Spleen (tissue), 11 donors: ENCODE data around the gene TMEM38B. TPM values are rescaled to one million over a fixed set of nuclear protein-coding genes. Genes with fewer than 3 reads are reported as not detected.

Experiments used
- DNase-seq: peaks from one replicate; pipeline ENCODE4 v3.0.0-alpha.2; 2020
- H3K27ac ChIP-seq, 8 donors: fragments of 200-600 bp; sonication (generic) in 7 of 8; 1 replicate in 4 of 8; 2 replicates in 4 of 8; pipeline versions ENCODE4 v1.5.0 to v1.8.0; 2016 to 2021; ENCODE audit warnings: inconsistent platforms in 4 of 8, mild to moderate bottlenecking in 4 of 8, moderate library complexity in 1 of 8
- H3K27me3 ChIP-seq, 7 donors: fragments of 200-600 bp; sonication (generic) in 6 of 7; replicated peaks in 1 of 7; 1 replicate in 4 of 7; 2 replicates in 3 of 7; pipeline versions ENCODE4 v1.5.0 to v1.8.0; 2016 to 2021; ENCODE audit warnings: inconsistent platforms in 3 of 7, mild to moderate bottlenecking in 1 of 7
- H3K36me3 ChIP-seq, 6 donors: fragments of 200-600 bp; sonication (generic) in 5 of 6; 1 replicate in 4 of 6; 2 replicates in 2 of 6; pipeline versions ENCODE4 v1.5.0 to v1.8.0; 2016 to 2021; ENCODE audit warnings: inconsistent platforms in 2 of 6
- H3K4me1 ChIP-seq, 6 donors: fragments of 200-600 bp; sonication (generic) in 5 of 6; 1 replicate in 3 of 6; 2 replicates in 3 of 6; pipeline versions ENCODE4 v1.5.0 to v1.8.0; 2016 to 2021; ENCODE audit warnings: inconsistent platforms in 3 of 6
- H3K4me3 ChIP-seq, 8 donors: fragments of 200-600 bp; sonication (generic) in 7 of 8; 1 replicate in 4 of 8; 2 replicates in 4 of 8; pipeline versions ENCODE4 v1.5.0 to v1.8.0; 2016 to 2021; ENCODE audit warnings: inconsistent platforms in 4 of 8, mild to moderate bottlenecking in 4 of 8, moderate library complexity in 2 of 8
- H3K9me3 ChIP-seq, 8 donors: fragments of 200-600 bp; sonication (generic) in 7 of 8; 1 replicate in 4 of 8; 2 replicates in 4 of 8; pipeline versions ENCODE4 v1.5.0 to v1.8.0; 2016 to 2021; ENCODE audit warnings: inconsistent platforms in 4 of 8
- CTCF ChIP-seq, 11 experiments: fragments of 200-600 bp in 7 of 11; fragments of 450-650 bp in 4 of 11; sonication (generic) in 4 of 11; IDR thresholded peaks in 8 of 11; conservative IDR thresholded peaks in 3 of 11; 1 replicate in 7 of 11; 2 replicates in 4 of 11; pipeline versions ENCODE4 v1.4.0 to v1.8.0; 2016 to 2021; ENCODE audit warnings: antibody characterized with exemption in 11 of 11, inconsistent platforms in 4 of 11, mild to moderate bottlenecking in 1 of 11
- POLR2A ChIP-seq, 3 donors: fragments of 450-650 bp; IDR thresholded peaks; one replicate each; pipeline ENCODE4 v1.5.1; 2017; ENCODE audit warnings: antibody characterized with exemption in 3 of 3, mild to moderate bottlenecking in 1 of 3
- POLR2AphosphoS5 ChIP-seq, 3 donors: sonication (generic); formaldehyde crosslinking; IDR thresholded peaks; one replicate each; pipeline ENCODE4 v1.5.1; 2017; ENCODE audit warnings: antibody characterized with exemption in 3 of 3
- WGBS, 5 donors: extraction: QIAGEN DNeasy Blood & Tissue Kit in 3 of 5; methylation state at CpG; one replicate each; pipeline versions ENCODE4 v1.1.5 to v1.1.7; 2013 to 2018; 5-methylcytosine and 5-hydroxymethylcytosine counted together
- intact Hi-C: fragments of 100-400 bp; cut with DNase I; formaldehyde crosslinking; loops from one replicate; pipeline ENCODE4 v1.15.0; 2023; ENCODE audit warnings: low total_unique reads
- polyA plus RNA-seq, 3 donors: library from polyadenylated mRNA; stranded (reverse); fragments of 200-250 nt; gene quantifications; one replicate each; pipeline ENCODE4 v1.2.1, GENCODE V29; 2013
- total RNA-seq, 7 donors: library from RNA; depleted of rRNA in 3 of 7; stranded (reverse); fragments of >200 nt in 3 of 7; fragmentation: NEBNext Ultra II Directional in 4 of 7; extraction: Animal tissue kit (Norgen Biotek cat#: 25700) in 4 of 7; gene quantifications; one replicate each; pipeline versions ENCODE4 v1.1.0 to v1.2.1, GENCODE V29; 2016 to 2021
- donor health status: healthy with polysubstance abuse.
- donor health status: DM: no; HTN: no; CAD: no; lungs with moderate emphysema.
- donor health status: DM: no; HTN: no; CAD: no.
- donor health status: Bipolar disorder and iron deficiency.
- donor health status: healthy.
- donor health status: DM: no; HTN: no; CAD: no.
- donor health status: DM: yes; HTN: yes; CAD: no.

The TMEM38B gene
- total and polyA plus RNA-seq, 10 donors = 3.1 to 12.1 (median 8.3) TPM

DNA sequence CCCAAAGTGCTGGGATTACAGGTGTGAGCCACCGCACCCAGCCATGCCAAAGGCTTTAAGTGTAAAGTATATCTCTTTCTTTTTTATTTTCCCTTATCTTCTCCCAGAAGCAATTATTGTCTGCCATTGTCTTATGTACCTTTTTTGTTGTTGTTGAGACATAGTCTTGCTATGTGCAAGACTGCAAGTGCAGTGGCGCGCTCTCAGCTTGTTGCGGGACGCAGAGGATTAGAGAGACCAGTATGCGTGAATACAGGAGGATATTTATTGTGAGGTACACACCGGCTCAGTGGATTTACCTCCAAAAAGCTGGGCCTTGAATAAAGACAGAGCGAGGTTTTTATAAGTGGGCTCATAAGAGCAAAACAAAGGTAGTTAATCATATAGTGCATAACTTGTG is 11.8 kb downstream of the TMEM38B start:
- Histone ChIP-seq H3K36me3 (peaks cover 0 to 22% (median 3%) of the 10 kb centered on the region in 6 donors), H3K27ac (no peak overlapping the region), H3K27me3 (no peaks in the 10 kb centered on the region), H3K4me1 (peaks cover 0 to 12% (median 0%) of the 10 kb centered on the region in 6 donors), H3K9me3 (peaks cover 0 to 4% (median 0%) of the 10 kb centered on the region in 8 donors), H3K4me3 (no peak overlapping the region)
- WGBS, 5 donors = 96 to 98% (median 97%) methylated on average over 8 of the region's 8 CpGs
- TF ChIP-seq POLR2AphosphoS5 (IDR thresholded peaks at IDR 0.05) = no peak
- TF ChIP-seq POLR2A (IDR thresholded peaks at IDR 0.05) = no peak
- no peak for TF ChIP-seq CTCF (IDR thresholded peaks at IDR 0.05 in 8 of 11, conservative IDR thresholded peaks at IDR 0.05 in 3 of 11)
- intact Hi-C loops = loop anchor here (5.0 kb wide), 1 partner anchor 109 kb away; no protein-coding TSS in a partner anchor
- DNase-seq = no peak

- DNase-seq = no peak
- Histone ChIP-seq H3K27ac (no peak overlapping the region), H3K36me3 (peaks cover 0 to 22% (median 3%) of the 10 kb centered on the region in 6 donors), H3K9me3 (no peaks in the 10 kb centered on the region), H3K4me3 (no peak overlapping the region), H3K27me3 (no peaks in the 10 kb centered on the region), H3K4me1 (peaks cover 0 to 12% (median 0%) of the 10 kb centered on the region in 6 donors)
- intact Hi-C loops = loop anchor here (5.0 kb wide), 1 partner anchor 111 kb away; no protein-coding TSS in a partner anchor
- TF ChIP-seq POLR2AphosphoS5 (IDR thresholded peaks at IDR 0.05) = no peak
- no peak for TF ChIP-seq CTCF (IDR thresholded peaks at IDR 0.05 in 8 of 11, conservative IDR thresholded peaks at IDR 0.05 in 3 of 11)
- no peak for TF ChIP-seq POLR2A (IDR thresholded peaks at IDR 0.05)
- WGBS, 5 donors = 27 to 42% (median 29%) methylated on average over 3 of the region's 3 CpGs
These were observed 14.1 kb downstream of the TMEM38B start for GRCh38 chr9:105708405-105708804.

- Histone ChIP-seq H3K27ac (no peak overlapping the region), H3K4me3 (no peak overlapping the region), H3K9me3 (no peaks in the 10 kb centered on the region), H3K36me3 (peaks cover 0 to 28% (median 4%) of the 10 kb centered on the region in 6 donors), H3K4me1 (peaks cover 0 to 12% (median 0%) of the 10 kb centered on the region in 6 donors), H3K27me3 (no peaks in the 10 kb centered on the region)
- DNase-seq = no peak
- WGBS, 5 donors = 96 to 98% (median 96%) methylated on average over 13 of the region's 13 CpGs
- TF ChIP-seq POLR2AphosphoS5 (IDR thresholded peaks at IDR 0.05) (no peak), POLR2A (IDR thresholded peaks at IDR 0.05) (no peak), CTCF (IDR thresholded peaks at IDR 0.05 in 8 of 11, conservative IDR thresholded peaks at IDR 0.05 in 3 of 11) (no peak)
- intact Hi-C loops = no loop called here
These were observed 16.3 kb downstream of the TMEM38B start for GRCh38 chr9:105710638-105711037.

- 82 to 95% (median 92%) methylated on average over 7 of the region's 7 CpGs for WGBS, 5 donors
- H3K36me3 ChIP-seq = peaks cover 0 to 17% (median 4%) of the 10 kb centered on the region in 6 donors
- H3K4me3 ChIP-seq = no peak overlapping the region
- no peak for DNase-seq
- no peaks in the 10 kb centered on the region for H3K9me3 ChIP-seq
- TF ChIP-seq CTCF (IDR thresholded peaks at IDR 0.05 in 8 of 11, conservative IDR thresholded peaks at IDR 0.05 in 3 of 11) (no peak), POLR2AphosphoS5 (IDR thresholded peaks at IDR 0.05) (no peak), POLR2A (IDR thresholded peaks at IDR 0.05) (no peak)
- intact Hi-C loops = no loop called here
- no peak overlapping the region for H3K27ac ChIP-seq
- H3K4me1 ChIP-seq = peaks cover 0 to 12% (median 0%) of the 10 kb centered on the region in 6 donors
- H3K27me3 ChIP-seq = no peaks in the 10 kb centered on the region
These were observed 17.5 kb downstream of the TMEM38B start for GRCh38 chr9:105711867-105712266.
